Lower leg skin (tissue), 4 donors: ENCODE measurements around the gene MAP3K20. TPM values are rescaled to one million over a fixed set of nuclear protein-coding genes. Genes with fewer than 3 reads are reported as not detected.

Source experiments
- DNase-seq, 2 donors: peaks; one replicate each; pipeline ENCODE4 v3.0.0-alpha.2; 2019; ENCODE audit warnings: low spot score in 2 of 2
- H3K4me3 ChIP-seq: fragments of 200-600 bp; sonication (generic); 2 replicates; pipeline ENCODE4 v1.5.1; 2017; ENCODE audit warnings: mild to moderate bottlenecking, low read depth; ENCODE audit not compliant: poor library complexity, severe bottlenecking
- CTCF ChIP-seq, 3 donors: fragments of 450-650 bp; IDR thresholded peaks; one replicate each; pipeline ENCODE4 v1.5.1; 2016; ENCODE audit warnings: antibody characterized with exemption in 3 of 3, mild to moderate bottlenecking in 3 of 3, moderate library complexity in 2 of 3
- POLR2A ChIP-seq, 2 donors: fragments of 450-650 bp; IDR thresholded peaks; one replicate each; pipeline ENCODE4 v1.6.1; 2016 to 2017; ENCODE audit warnings: antibody characterized with exemption in 2 of 2, mild to moderate bottlenecking in 1 of 2, moderate library complexity in 1 of 2
- WGBS, 2 donors: methylation state at CpG; one replicate each; pipeline ENCODE4 v1.1.5; 2018; 5-methylcytosine and 5-hydroxymethylcytosine counted together
- intact Hi-C: fragments of 100-400 bp; cut with DNase I; formaldehyde crosslinking; loops from one replicate; pipeline ENCODE4 v1.15.0; 2023; ENCODE audit warnings: low total_unique reads
- total RNA-seq, 4 donors: library from RNA; depleted of rRNA; stranded (reverse); fragments of >200 nt; gene quantifications; one replicate each; pipeline ENCODE4 v1.1.0, GENCODE V29; 2016

Gene MAP3K20
- total RNA-seq, 4 donors from 2014 or later: 30.9 to 40.3 (median 37.3) TPM

- TF ChIP-seq POLR2A (IDR thresholded peaks at IDR 0.05) (no peak), CTCF (IDR thresholded peaks at IDR 0.05) (no peak)
- intact Hi-C loops: loop anchor here (5.0 to 10.0 kb wide), 2 partner anchors 186 to 398 kb away; no protein-coding TSS in a partner anchor
- 70 to 73% methylated on average over 2 of the region's 2 CpGs for WGBS, 2 donors
These were observed 137.5 kb downstream of the MAP3K20 start for GRCh38 chr2:173213181-173213580.

GRCh38 chr2:173214213-173214612, 138.6 kb downstream of the MAP3K20 start:
- peak in 1 of 2 donors; percentile 65 for DNase-seq

More at GRCh38 chr2:173213181-173213580, 137.5 kb downstream of the MAP3K20 start:
- DNase-seq: no peak
- H3K4me3 ChIP-seq: no peak overlapping the region

GRCh38 chr2:173215316-173215715, 139.7 kb downstream of the MAP3K20 start:
- no peak overlapping the region for H3K4me3 ChIP-seq
- intact Hi-C loops: loop anchor here (10.0 kb wide), 1 partner anchor 401 kb away; no protein-coding TSS in a partner anchor
- no peak for DNase-seq
- TF ChIP-seq POLR2A (IDR thresholded peaks at IDR 0.05): no peak
- TF ChIP-seq CTCF (IDR thresholded peaks at IDR 0.05): no peak
- 86 to 88% methylated on average over 4 of the region's 4 CpGs for WGBS, 2 donors

More at GRCh38 chr2:173214213-173214612, 138.6 kb downstream of the MAP3K20 start:
- no peak overlapping the region for H3K4me3 ChIP-seq
- intact Hi-C loops: loop anchor here (5.0 to 10.0 kb wide), 2 partner anchors 187 to 399 kb away; no protein-coding TSS in a partner anchor
- TF ChIP-seq POLR2A (IDR thresholded peaks at IDR 0.05) (no peak), CTCF (IDR thresholded peaks at IDR 0.05) (no peak)
- 41 to 62% methylated on average over 5 of the region's 5 CpGs for WGBS, 2 donors

- intact Hi-C loops: loop anchor here (10.0 kb wide), 1 partner anchor 401 kb away; no protein-coding TSS in a partner anchor
- DNase-seq: no peak
- no peak for TF ChIP-seq CTCF (IDR thresholded peaks at IDR 0.05)
- no peak for TF ChIP-seq POLR2A (IDR thresholded peaks at IDR 0.05)
- 92 to 100% methylated on average over 1 of the region's 1 CpG for WGBS, 2 donors
- H3K4me3 ChIP-seq: no peak overlapping the region
These were observed 140.4 kb downstream of the MAP3K20 start for GRCh38 chr2:173216051-173216450.

GRCh38 chr2:173216668-173217067, 141.0 kb downstream of the MAP3K20 start:
- intact Hi-C loops: loop anchor here (10.0 kb wide), 1 partner anchor 402 kb away; no protein-coding TSS in a partner anchor

More at GRCh38 chr2:173216668-173217067, 141.0 kb downstream of the MAP3K20 start:
- no peak for TF ChIP-seq CTCF (IDR thresholded peaks at IDR 0.05)
- no peak for TF ChIP-seq POLR2A (IDR thresholded peaks at IDR 0.05)
- DNase-seq: no peak
- H3K4me3 ChIP-seq: no peak overlapping the region
- WGBS, 2 donors: 97 to 98% methylated on average over 2 of the region's 2 CpGs
